A673 (cell line): ENCODE measurements around the gene TFDP3. TPM values are rescaled to one million over a fixed set of nuclear protein-coding genes. Genes with fewer than 3 reads are reported as not detected.

Source experiments
- BruUV-seq: library from RNA; stranded (reverse); fragments of 400-500 nt; replicated peaks from 2 replicates; lab custom pipeline; 2021; lab: Mats Ljungman, UMichigan
- CTCF ChIA-PET: fragments of 300-600 bp; sonication (Branson Sonifier 250); formaldehyde crosslinking; loops from one replicate; lab custom pipeline; 2022; ENCODE audit warnings: antibody characterized with exemption; lab: Charles Lee
- POLR2A ChIA-PET: fragments of 300-600 bp; sonication (Branson Sonifier 250); formaldehyde crosslinking; loops from one replicate; lab custom pipeline; 2022; ENCODE audit warnings: antibody characterized with exemption; ENCODE audit not compliant: low non-redundant PET; lab: Charles Lee
- DNase-seq: peaks from one replicate; pipeline ENCODE4 v3.0.0-alpha.2; 2015; ENCODE audit warnings: low spot score
- H3K27ac ChIP-seq: fragments of 200-600 bp; sonication (generic); 2 replicates; pipeline ENCODE4 v1.5.1; 2016; ENCODE audit warnings: mixed run types, low read depth, mild to moderate bottlenecking, mixed read lengths, antibody characterized with exemption, low read length; ENCODE audit not compliant: poor library complexity, severe bottlenecking
- H3K27me3 ChIP-seq: fragments of 200-600 bp; sonication (generic); replicated peaks from 2 replicates; pipeline ENCODE4 v1.6.1; 2017; ENCODE audit warnings: mixed run types, low read depth, mild to moderate bottlenecking, mixed read lengths, antibody characterized with exemption, low read length; ENCODE audit not compliant: insufficient read depth, poor library complexity
- H3K36me3 ChIP-seq: fragments of 200-600 bp; sonication (generic); 2 replicates; pipeline ENCODE4 v1.6.1; 2016; ENCODE audit warnings: mixed run types, mild to moderate bottlenecking, mixed read lengths, antibody characterized with exemption, low read length; ENCODE audit not compliant: insufficient read depth, poor library complexity, severe bottlenecking
- H3K4me1 ChIP-seq: fragments of 200-600 bp; sonication (generic); 2 replicates; pipeline ENCODE4 v1.6.1; 2017; ENCODE audit warnings: mixed run types, mild to moderate bottlenecking, mixed read lengths, antibody characterized with exemption, low read length; ENCODE audit not compliant: insufficient read depth, poor library complexity, severe bottlenecking
- H3K4me3 ChIP-seq: fragments of 200-600 bp; sonication (generic); 2 replicates; pipeline ENCODE4 v1.5.1; 2016; ENCODE audit warnings: low read depth, mixed run types, mild to moderate bottlenecking, mixed read lengths, low read length; ENCODE audit not compliant: poor library complexity, severe bottlenecking
- H3K9me3 ChIP-seq: fragments of 200-600 bp; sonication (generic); 2 replicates; pipeline ENCODE4 v1.6.1; 2016; ENCODE audit warnings: mixed run types, low read depth, mild to moderate bottlenecking, mixed read lengths, antibody characterized with exemption, low read length; ENCODE audit not compliant: poor library complexity, severe bottlenecking
- CTCF ChIP-seq: fragments of 300-800, 200-600 bp; sonication (generic); conservative IDR thresholded peaks from 2 replicates; pipeline ENCODE4 v1.5.1; 2017; ENCODE audit warnings: low read depth, mild to moderate bottlenecking, antibody characterized with exemption, low read length, moderate library complexity, mixed read lengths
- EZH2 ChIP-seq: fragments of 200-600 bp; sonication (generic); IDR thresholded peaks from 2 replicates; pipeline ENCODE4 v1.6.1; 2017; ENCODE audit warnings: borderline replicate concordance, low read depth, mild to moderate bottlenecking, mixed read lengths, antibody characterized with exemption, low read length; ENCODE audit not compliant: poor library complexity, severe bottlenecking
- intact Hi-C: fragments of 100-400 bp; cut with micrococcal nuclease; formaldehyde crosslinking; loops from one replicate; pipeline ENCODE4 v1.10.0; 2022; ENCODE audit not compliant: unreplicated experiment
- total RNA-seq: library from RNA; stranded (reverse); gene quantifications from 2 replicates; pipeline ENCODE4 v1.2.3, GENCODE V29; 2021

Gene TFDP3
- total RNA-seq, 1 experiment from 2014 or later: 0.56 TPM

- no TSS peak for BruUV-seq
- H3K36me3 ChIP-seq: no peaks in the 10 kb centered on the region
- intact Hi-C loops: no loop called here
These were observed 34.3 kb downstream of the TFDP3 start for GRCh38 chrX:133183806-133184205.

GRCh38 chrX:133179500-133179899 lies 38.7 kb downstream of the TFDP3 start:
- H3K27me3 ChIP-seq: no peaks in the 10 kb centered on the region
- no TSS peak for BruUV-seq
- no peaks in the 10 kb centered on the region for H3K36me3 ChIP-seq
- intact Hi-C loops: no loop called here
- H3K27ac ChIP-seq: no peak overlapping the region
- H3K9me3 ChIP-seq: no peaks in the 10 kb centered on the region
- no peak for DNase-seq
- ChIA-PET POLR2A (no interaction called here), CTCF (no interaction called here)
- no peak for TF ChIP-seq CTCF
- TF ChIP-seq EZH2: no peak
- H3K4me3 ChIP-seq: no peak overlapping the region
- peaks cover 14% of the 10 kb centered on the region for H3K4me1 ChIP-seq

More at GRCh38 chrX:133183806-133184205, 34.3 kb downstream of the TFDP3 start:
- H3K4me3 ChIP-seq: no peak overlapping the region
- no peak overlapping the region for H3K27ac ChIP-seq
- H3K27me3 ChIP-seq: no peaks in the 10 kb centered on the region
- TF ChIP-seq CTCF (no peak), EZH2 (no peak)
- H3K4me1 ChIP-seq: peaks cover 3% of the 10 kb centered on the region
- ChIA-PET POLR2A (no interaction called here), CTCF (no interaction called here)
- DNase-seq: no peak
- no peaks in the 10 kb centered on the region for H3K9me3 ChIP-seq

GRCh38 chrX:133177202-133177601 lies 41.0 kb downstream of the TFDP3 start:
- no peak overlapping the region for H3K4me3 ChIP-seq
- no peaks in the 10 kb centered on the region for H3K36me3 ChIP-seq
- CTCF ChIA-PET: no interaction called here
- no peaks in the 10 kb centered on the region for H3K27me3 ChIP-seq
- no peak overlapping the region for H3K27ac ChIP-seq
- intact Hi-C loops: no loop called here
- no peaks in the 10 kb centered on the region for H3K9me3 ChIP-seq
- no peak for TF ChIP-seq CTCF
- no peak for TF ChIP-seq EZH2
- peaks cover 34% of the 10 kb centered on the region for H3K4me1 ChIP-seq
- BruUV-seq: no TSS peak
- no peak for DNase-seq
- POLR2A ChIA-PET: no interaction called here
